ENCODE measurements around the gene ART5.
"Not testable (repeated sequence)": the region's sequence is repeated elsewhere in the genome, so short reads cannot be mapped to it uniquely, and the experiment has no call there.

The ART5 gene

GRCh38 chr11:3655547-3655946, 13.8 kb upstream of the ART5 start:
- DNase-seq: no peak

- not testable (repeated sequence) for DNase-seq
These were observed 10.7 kb upstream of the ART5 start for GRCh38 chr11:3652514-3652913.

GRCh38 chr11:3649374-3649773, 7.6 kb upstream of the ART5 start:
- DNase-seq: not testable (repeated sequence)

- DNase-seq: not testable (repeated sequence)
These were observed 7.1 kb upstream of the ART5 start for GRCh38 chr11:3648843-3649242.

- DNase-seq: no peak
These were observed 3.8 kb upstream of the ART5 start for GRCh38 chr11:3645552-3645951.

GRCh38 chr11:3644817-3645235, 3.0 kb upstream of the ART5 start, which contains the start of gene ART1:
ART1 (plus strand) TSS chr11:3645128; CDS start chr11:3659214, 14,086 bp downstream.
- no peak for DNase-seq

GRCh38 chr11:3643102-3643546, 1.3 kb upstream of the ART5 start:
- DNase-seq: not testable (repeated sequence)

GRCh38 chr11:3642071-3642951, 519 bp upstream of the ART5 start:
- DNase-seq: peak; percentile 21

- DNase-seq: no peak
These were observed 601 bp downstream of the ART5 start for GRCh38 chr11:3641191-3641590.

GRCh38 chr11:3639841-3640240, 2.0 kb downstream of the ART5 start:
- DNase-seq: no peak

- no peak for DNase-seq
These were observed 3.3 kb downstream of the ART5 start for GRCh38 chr11:3638513-3638912.

- no peak for DNase-seq
These were observed 4.6 kb downstream of the ART5 start for GRCh38 chr11:3637201-3637600.

- DNase-seq: no peak
These were observed 6.0 kb downstream of the ART5 start for GRCh38 chr11:3635641-3636375.

GRCh38 chr11:3632070-3632660, 9.6 kb downstream of the ART5 start:
- DNase-seq: no peak

GRCh38 chr11:3631331-3631730, 10.5 kb downstream of the ART5 start:
- no peak for DNase-seq

- no peak for DNase-seq
These were observed 14.5 kb downstream of the ART5 start for GRCh38 chr11:3627291-3627690.

- no peak for DNase-seq
These were observed 15.4 kb downstream of the ART5 start for GRCh38 chr11:3626250-3626960.

- DNase-seq: no peak
These were observed 17.9 kb downstream of the ART5 start for GRCh38 chr11:3623767-3624458.

- no peak for DNase-seq
These were observed 18.7 kb downstream of the ART5 start for GRCh38 chr11:3623121-3623520.

- DNase-seq: no peak
These were observed 19.3 kb downstream of the ART5 start for GRCh38 chr11:3622521-3622920.

- no peak for DNase-seq
These were observed 23.8 kb downstream of the ART5 start for GRCh38 chr11:3617990-3618389.

Measured in NCI-H510A treated with DMSO at 0.1 percent for 48 hours (cell line).